HG02571 (cell line): ENCODE measurements around the gene NFATC1.
"Not testable (repeated sequence)": the region's sequence is repeated elsewhere in the genome, so short reads cannot be mapped to it uniquely, and the experiment has no call there.

Experiments used
- ATAC-seq: cut with Tn5 transposase; IDR thresholded peaks from one replicate; pipeline ENCODE4 v1.9.1; 2021; ENCODE audit warnings: mild to moderate bottlenecking, moderate library complexity; ENCODE audit not compliant: unreplicated experiment

The NFATC1 gene

DNA sequence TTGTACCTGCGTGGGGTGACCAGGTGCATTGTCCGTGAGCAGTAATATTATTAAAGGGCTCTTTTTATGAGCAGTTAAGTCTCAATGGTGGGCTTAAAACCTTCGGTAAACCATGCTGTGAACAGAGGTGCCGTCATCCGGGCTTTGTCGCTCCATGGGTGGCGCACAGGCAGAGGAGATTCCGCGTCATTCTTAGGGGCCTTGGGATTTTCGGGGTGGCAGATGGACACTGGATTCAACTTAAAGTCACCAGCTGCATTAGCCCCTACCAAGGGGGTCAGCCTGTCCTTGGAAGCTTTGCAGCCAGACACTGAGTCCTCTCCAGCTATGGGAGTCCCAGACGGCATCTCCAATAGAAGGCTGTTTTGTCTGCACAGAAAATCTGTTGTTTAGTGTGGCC, 107.7 kb downstream of the NFATC1 start:
- ATAC-seq: no peak

DNA sequence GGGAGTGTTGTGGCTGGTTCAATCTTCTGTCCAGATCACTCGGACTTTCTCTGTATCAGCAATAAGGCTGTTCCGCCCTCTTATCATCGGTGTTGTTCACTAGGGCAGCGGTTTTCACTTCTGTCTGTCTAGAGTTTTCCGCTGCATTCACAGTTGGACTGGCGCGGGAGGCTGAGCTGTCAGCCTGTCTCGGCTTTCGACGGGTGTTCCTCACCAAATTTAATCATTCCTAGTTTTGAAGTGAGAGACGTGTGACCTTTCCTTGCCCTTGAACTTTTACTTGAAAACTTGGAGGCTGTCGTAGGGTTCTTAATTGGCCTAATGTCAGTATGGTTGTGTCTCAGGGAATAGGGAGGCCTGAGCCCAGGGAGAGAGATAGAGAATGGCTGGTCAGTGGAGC, 108.3 kb downstream of the NFATC1 start:
- ATAC-seq: no peak

DNA sequence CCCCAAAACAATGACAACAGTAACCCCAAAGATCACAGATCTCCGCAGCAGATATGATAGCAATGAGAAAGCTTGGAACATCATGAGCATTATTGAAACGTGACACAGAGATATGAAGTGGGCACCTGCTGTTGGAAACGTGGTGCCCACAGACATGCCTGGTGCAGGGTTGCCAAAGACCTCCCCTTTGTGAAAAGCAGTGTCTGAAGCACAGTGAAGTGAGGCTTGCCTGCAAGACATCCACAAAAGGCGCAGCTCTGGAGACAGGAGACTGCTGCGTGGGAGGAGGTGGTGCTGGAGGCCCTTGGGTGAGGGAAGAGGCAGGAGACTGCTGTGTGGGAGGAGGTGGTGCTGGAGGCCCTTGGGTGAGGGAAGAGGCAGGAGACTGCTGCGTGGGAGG, 108.8 kb downstream of the NFATC1 start:
- ATAC-seq: not testable (repeated sequence)

- ATAC-seq: not testable (repeated sequence)
Measured at GRCh38 chr18:79505465-79505864, 109.7 kb downstream of the NFATC1 start.

GRCh38 chr18:79506191-79507075, 110.7 kb downstream of the NFATC1 start:
- no peak for ATAC-seq

GRCh38 chr18:79507076-79507545, 111.4 kb downstream of the NFATC1 start:
- no peak for ATAC-seq

DNA sequence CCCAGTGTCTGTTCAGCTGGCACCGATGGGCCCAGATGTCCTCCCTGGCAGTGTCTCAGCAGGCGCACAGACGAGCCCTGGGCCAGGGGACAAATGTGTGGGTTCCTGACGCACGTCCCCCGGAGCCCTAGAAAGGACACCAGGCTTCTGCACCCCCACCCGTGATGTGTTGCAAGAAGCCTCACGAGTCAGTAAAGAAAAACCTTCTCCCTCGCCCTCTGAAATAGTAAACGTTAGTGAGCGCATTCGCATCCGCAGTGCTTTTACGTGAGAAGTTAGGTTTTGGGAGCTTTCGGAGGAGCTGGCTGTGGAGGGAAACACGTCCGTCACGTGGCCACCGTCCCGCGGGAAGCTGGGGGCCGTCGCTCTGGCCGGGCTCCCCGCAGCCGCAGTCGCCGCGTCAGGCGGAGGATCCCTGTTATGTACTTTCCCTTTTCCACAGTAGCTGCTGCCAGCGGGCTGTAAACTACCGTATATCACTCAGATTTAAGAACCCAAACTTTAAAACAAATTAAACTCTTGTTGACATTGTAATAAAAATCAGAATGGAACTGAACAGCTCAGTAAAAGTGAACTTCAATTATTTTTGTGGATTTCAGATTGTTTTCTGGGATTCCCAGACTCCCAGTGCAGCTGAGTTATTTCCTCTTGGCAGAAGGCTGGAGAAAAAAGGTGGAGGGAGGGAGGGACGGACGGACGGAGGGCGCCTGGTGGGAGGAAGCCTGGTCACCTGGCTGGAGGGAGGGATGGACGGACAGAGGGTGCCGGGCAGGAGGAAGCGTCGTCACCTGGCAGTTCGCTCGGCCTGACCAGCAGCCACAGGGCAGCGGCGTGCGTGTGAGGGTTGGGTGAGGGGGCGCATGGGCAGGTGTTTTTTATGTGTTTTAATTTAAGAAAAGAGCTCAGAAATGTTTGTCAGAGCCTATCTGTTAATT, 112.1 kb downstream of the NFATC1 start:
- ATAC-seq: no peak

DNA sequence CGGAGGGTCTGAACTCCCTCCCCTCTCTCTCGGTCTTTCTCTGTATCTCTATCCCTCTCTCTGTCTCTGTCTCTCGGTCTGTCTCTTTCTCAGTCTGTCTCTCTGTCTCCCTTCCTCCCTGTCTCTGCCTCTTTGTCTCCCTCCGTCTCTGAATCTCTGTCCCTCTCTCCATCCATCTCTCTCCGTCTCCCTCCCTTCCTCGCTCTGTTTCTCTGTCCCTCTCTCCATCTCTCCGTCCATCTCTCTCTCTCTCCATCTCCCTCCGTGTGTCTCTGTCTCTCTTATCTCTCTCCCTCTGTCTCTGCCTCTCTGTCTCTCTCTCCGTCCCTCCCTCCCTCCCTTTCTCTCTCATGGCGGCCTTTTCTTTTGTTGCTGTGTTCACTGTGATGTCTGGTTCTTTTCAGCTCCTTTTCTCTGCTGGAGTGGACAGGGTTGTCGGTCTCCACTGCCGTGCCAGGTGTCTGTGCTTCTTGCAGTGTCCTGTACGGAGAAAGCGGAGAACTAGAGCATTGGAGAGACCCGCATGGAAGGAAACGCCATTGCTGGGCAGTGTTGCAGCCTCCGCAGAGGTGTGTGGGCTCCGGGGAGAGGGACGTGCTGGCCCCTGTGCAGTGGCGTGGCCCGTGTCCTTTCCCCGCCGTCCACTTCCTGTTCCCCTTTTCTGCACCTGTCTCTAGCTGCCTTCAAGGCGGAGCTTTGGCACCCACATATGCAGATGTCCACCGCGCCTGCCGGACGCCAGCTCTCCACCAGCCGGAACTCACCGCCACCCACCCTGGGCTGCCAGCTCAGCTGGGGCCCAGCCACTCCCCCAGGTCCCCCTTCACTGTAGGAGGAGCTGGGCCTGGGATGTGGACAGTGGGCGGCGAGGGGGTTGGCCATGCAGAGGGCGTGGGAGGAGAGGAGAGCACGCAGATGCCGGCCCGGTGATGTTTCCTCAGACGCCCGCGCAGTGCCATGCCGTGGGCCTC, 113.1 kb downstream of the NFATC1 start:
- ATAC-seq: peak; percentile 64

DNA sequence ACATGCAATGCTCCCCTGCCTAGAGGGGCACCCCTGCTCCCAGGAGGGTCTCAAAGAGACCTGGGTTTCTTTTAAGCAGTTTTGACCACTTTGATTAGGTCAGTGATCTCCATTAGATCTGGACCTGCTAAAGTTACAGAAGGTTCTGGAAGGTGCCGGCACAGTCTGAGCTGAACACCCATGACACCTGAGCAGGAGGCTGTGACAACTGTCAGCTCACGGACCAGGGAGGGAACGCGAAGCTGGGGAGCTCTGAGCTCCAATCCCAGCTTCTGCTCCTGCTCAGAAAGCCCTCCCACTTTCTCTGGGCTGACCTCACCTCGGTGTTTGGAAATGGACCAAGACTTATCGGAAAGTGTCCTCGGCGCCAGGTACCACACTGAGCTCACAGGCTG, 113.8 kb downstream of the NFATC1 start:
- ATAC-seq: no peak

- no peak for ATAC-seq
Measured at GRCh38 chr18:79510046-79510685, 114.4 kb downstream of the NFATC1 start.

DNA sequence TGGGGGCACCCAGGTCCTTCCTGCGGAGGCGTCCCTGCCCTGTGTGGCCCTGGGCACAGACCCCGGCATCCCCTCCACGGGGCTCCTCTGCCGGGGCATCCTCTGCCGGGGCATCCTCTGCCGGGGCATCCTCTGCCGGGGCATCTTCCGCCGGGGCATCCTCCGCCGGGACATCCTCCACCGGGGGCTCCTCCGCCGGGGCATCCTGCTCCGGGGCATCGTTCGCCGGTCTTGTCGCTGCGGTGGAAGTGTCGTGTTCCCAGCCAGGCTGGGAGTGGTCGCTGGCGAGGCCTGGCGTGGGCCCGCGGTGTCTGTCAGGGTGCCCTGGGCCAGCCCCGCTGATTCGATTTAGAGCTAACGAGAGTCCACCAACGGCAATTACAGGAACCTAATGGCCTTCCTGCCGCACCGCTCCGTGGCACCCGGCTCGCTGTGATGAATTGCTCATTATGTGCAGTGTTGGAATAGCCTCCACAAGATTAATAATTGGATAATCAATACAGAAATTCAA, 115.1 kb downstream of the NFATC1 start:
- ATAC-seq: no peak

- no peak for ATAC-seq
Measured at GRCh38 chr18:79511271-79511670, 115.5 kb downstream of the NFATC1 start.

DNA sequence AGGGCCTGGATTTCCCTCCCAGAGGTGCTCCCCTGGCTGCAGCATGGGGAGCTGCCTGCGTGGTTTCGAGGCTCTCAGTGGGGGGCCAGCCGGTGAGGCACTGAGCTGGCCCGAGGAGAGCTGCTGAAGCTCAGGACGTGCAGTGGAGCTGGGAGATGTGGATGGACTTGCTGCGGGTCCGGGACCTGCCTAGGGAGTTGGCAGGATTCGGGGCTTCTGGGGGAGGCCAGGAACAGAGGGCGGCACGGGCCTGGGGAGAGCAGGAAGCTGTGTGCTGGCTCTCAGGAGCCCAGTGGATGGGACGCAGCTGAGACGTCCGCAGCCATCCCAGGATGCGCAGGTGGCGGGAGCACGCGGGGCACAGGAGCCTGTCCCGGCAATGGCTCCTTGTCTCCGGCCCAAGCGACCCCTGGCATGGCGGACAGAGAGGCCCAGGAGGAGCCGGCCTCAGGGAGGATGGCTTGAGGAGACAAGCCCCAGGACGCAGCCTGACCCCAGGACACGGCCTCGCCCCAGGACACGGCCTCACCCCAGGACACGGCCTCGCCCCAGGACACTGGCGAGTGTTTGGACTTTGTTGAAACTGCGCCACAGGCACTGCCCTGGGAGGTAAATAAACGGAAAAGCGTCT, 116.1 kb downstream of the NFATC1 start:
- ATAC-seq: no peak

DNA sequence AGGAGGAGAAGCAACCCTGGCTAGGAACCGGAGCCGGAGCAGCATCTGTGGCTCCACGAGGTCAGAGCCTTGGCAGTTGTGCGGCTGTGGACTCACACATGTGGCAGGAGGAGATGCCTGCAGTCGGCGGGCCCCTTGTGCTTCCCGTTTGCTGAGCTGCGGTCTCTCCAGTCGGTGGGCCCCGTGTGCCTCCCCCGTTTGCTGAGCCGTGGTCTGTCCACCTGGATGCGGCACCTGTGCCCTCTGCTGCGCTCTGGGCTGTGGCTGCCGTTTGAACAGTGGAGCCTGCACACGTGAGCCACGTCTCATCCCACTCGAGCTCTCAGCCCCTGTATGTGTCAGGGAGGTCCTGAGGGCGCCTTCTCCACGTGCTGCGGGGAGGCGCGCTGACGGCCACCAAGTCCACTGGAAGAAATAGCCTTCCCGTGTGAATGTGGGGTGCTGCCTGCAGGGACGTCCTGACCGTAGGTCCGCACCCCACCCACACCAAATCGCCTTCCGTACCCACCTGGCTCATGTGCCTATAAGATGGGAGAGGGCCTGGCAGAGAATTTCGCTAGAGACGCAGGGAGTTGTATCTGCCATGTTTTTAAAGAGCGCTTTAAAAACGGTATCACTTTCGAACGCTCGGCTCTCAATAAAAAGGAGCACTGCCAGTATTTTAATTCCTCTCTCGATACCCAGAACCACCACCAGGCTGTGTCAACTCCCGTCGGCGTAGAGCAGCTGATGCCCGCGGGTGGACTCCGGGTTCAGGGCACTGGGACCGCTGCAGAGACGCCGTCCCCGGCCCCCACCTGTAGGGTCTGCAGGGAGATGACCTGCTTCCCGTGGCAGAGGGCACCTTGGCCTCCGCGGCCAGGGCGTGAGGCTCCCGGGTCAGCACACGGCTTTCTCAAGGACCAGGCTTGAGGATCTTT, 117.0 kb downstream of the NFATC1 start:
- no peak for ATAC-seq

- no peak for ATAC-seq
Measured at GRCh38 chr18:79513381-79514081, 117.8 kb downstream of the NFATC1 start.

GRCh38 chr18:79515331-79515730, 119.6 kb downstream of the NFATC1 start:
- no peak for ATAC-seq

DNA sequence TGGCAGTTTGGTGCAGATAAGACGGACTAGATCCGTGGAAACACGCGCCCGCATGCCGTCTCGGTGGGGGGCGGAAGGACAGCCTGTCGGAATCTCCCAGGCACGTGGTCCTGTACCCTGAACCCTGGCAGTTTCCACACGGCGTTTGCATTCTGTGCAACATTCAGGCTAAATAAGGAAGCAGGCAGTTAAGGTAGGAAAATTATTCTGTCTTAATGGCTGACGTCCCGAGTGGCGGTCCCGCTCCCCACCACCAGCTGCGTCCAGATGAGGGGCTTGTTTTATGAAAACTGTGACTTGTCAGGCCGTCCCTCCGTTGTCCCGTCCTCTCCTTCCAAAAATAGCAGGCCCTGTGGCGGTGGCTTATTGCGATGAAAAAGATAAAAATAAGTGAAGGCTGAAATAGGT, 120.2 kb downstream of the NFATC1 start:
- no peak for ATAC-seq
